Endothelial cell of umbilical vein (primary cell): Measurements from ENCODE around the gene SDC1. TPM values are rescaled to one million over a fixed set of nuclear protein-coding genes. Genes with fewer than 3 reads are reported as not detected.

ENCODE experiments used
- BruUV-seq: library from RNA; stranded (reverse); fragments of 400-500 nt; replicated peaks from 2 replicates; lab custom pipeline; 2021; lab: Mats Ljungman, UMichigan
- CTCF ChIA-PET: fragments of 300-600, 350-600 bp; sonication (Branson Sonifier 250); formaldehyde crosslinking; loops from one replicate; lab custom pipeline; 2021; ENCODE audit warnings: antibody characterized with exemption, inconsistent platforms; lab: Charles Lee
- POLR2A ChIA-PET: fragments of 300-600, 350-600 bp; sonication (Branson Sonifier 250); formaldehyde crosslinking; loops from one replicate; lab custom pipeline; 2021; ENCODE audit warnings: antibody characterized with exemption, inconsistent platforms; lab: Charles Lee
- DNase-seq: peaks from one replicate; pipeline ENCODE4 v3.0.0-alpha.2; 2011; ENCODE audit warnings: low read depth, low spot score
- FAIRE-seq: peaks from 2 replicates; lab custom pipeline; 2011; peaks lifted over from hg19 to GRCh38; lab: Jason Lieb, UNC
- H2AFZ ChIP-seq: 2 replicates; pipeline ENCODE4 v1.6.0; 2012; ENCODE audit warnings: low read depth, low read length, control low read depth, inconsistent platforms
- H3K27ac ChIP-seq: 2 replicates; pipeline ENCODE4 v1.5.1; 2011; ENCODE audit warnings: low read depth, mild to moderate bottlenecking, control low read depth, low read length, moderate library complexity; ENCODE audit not compliant: insufficient read depth
- H3K27me3 ChIP-seq, 2 experiments: 2 replicates each; pipeline versions ENCODE4 v1.6.0 to v1.6.1; 2011; ENCODE audit warnings: low read length in 2 of 2, mixed read lengths in 1 of 2; ENCODE audit not compliant: control insufficient read depth in 2 of 2, insufficient read depth in 2 of 2
- H3K36me3 ChIP-seq, 2 experiments: 2 replicates in 1 of 2; 3 replicates in 1 of 2; pipeline ENCODE4 v1.5.1; 2011; ENCODE audit warnings: low read length in 2 of 2, mild to moderate bottlenecking in 1 of 2, moderate library complexity in 1 of 2; ENCODE audit not compliant: control insufficient read depth in 2 of 2, insufficient read depth in 2 of 2; ENCODE audit errors: extremely low read depth in 1 of 2
- H3K4me1 ChIP-seq: 3 replicates; pipeline ENCODE4 v1.5.1; 2011; ENCODE audit warnings: mild to moderate bottlenecking, low read length; ENCODE audit not compliant: control insufficient read depth, insufficient read depth; ENCODE audit errors: extremely low read depth
- H3K4me2 ChIP-seq: 2 replicates; pipeline ENCODE4 v1.6.1; 2011; ENCODE audit warnings: low read length, control low read depth, mixed read lengths; ENCODE audit not compliant: insufficient read depth
- H3K4me3 ChIP-seq, 3 experiments: fragments of 200-600 bp in 1 of 3; sonication (generic), shearing (Covaris generic) in 1 of 3; replicated peaks in 1 of 3; 2 replicates each; pipeline ENCODE4 v1.5.1; 2011 to 2016; ENCODE audit warnings: control low read depth in 3 of 3, low read length in 3 of 3, mild to moderate bottlenecking in 2 of 3, inconsistent platforms in 1 of 3, low read depth in 1 of 3, moderate library complexity in 1 of 3; ENCODE audit not compliant: insufficient read depth in 1 of 3
- H3K79me2 ChIP-seq: 2 replicates; pipeline ENCODE4 v1.6.0; 2012; ENCODE audit warnings: low read length, inconsistent platforms; ENCODE audit not compliant: control insufficient read depth, insufficient read depth
- H3K9ac ChIP-seq: replicated peaks from 2 replicates; pipeline ENCODE3; 2011; ENCODE audit warnings: low read length, control low read depth; ENCODE audit not compliant: insufficient read depth; ENCODE audit errors: extremely low read depth
- H3K9me1 ChIP-seq: replicated peaks from 3 replicates; pipeline ENCODE4 v1.6.0; 2011; ENCODE audit warnings: mild to moderate bottlenecking, low read length; ENCODE audit not compliant: control insufficient read depth, insufficient read depth; ENCODE audit errors: extremely low read depth
- H3K9me3 ChIP-seq: replicated peaks from 2 replicates; pipeline ENCODE4 v1.5.1; 2012; ENCODE audit warnings: low read length, inconsistent platforms; ENCODE audit not compliant: control insufficient read depth, insufficient read depth
- H4K20me1 ChIP-seq: replicated peaks from 2 replicates; pipeline ENCODE3; 2011; ENCODE audit warnings: mild to moderate bottlenecking, low read length; ENCODE audit not compliant: control insufficient read depth, insufficient read depth; ENCODE audit errors: extremely low read depth
- CTCF ChIP-seq, 2 donors: IDR thresholded peaks; 1 replicate in 1 of 2; 2 replicates in 1 of 2; pipeline ENCODE4 v1.5.1; 2011; ENCODE audit warnings: low read length in 2 of 2, mild to moderate bottlenecking in 2 of 2, moderate library complexity in 2 of 2, control low read depth in 1 of 2, inconsistent platforms in 1 of 2, low read depth in 1 of 2; ENCODE audit not compliant: insufficient read depth in 1 of 2; ENCODE audit errors: extremely low read depth in 1 of 2
- EZH2 ChIP-seq: IDR thresholded peaks from 2 replicates; pipeline ENCODE4 v1.6.1; 2012; ENCODE audit warnings: borderline replicate concordance, low read depth, mild to moderate bottlenecking, moderate library complexity, low read length, inconsistent platforms; ENCODE audit not compliant: severe bottlenecking
- FOS ChIP-seq: IDR thresholded peaks from 2 replicates; pipeline ENCODE4 v1.6.1; 2011; ENCODE audit warnings: mild to moderate bottlenecking, low read length, moderate library complexity, borderline replicate concordance; ENCODE audit not compliant: insufficient read depth
- GATA2 ChIP-seq: IDR thresholded peaks from 2 replicates; pipeline ENCODE4 v1.7.0; 2011; ENCODE audit warnings: low read depth, mild to moderate bottlenecking, moderate library complexity, mixed read lengths, low read length; ENCODE audit not compliant: insufficient read length, insufficient read depth
- JUN ChIP-seq: IDR thresholded peaks from 2 replicates; pipeline ENCODE4 v1.6.1; 2011; ENCODE audit warnings: borderline replicate concordance, low read depth; ENCODE audit not compliant: insufficient read length, insufficient read depth
- MAX ChIP-seq: IDR thresholded peaks from 2 replicates; pipeline ENCODE4 v1.6.1; 2011; ENCODE audit not compliant: insufficient read depth, insufficient read length
- MYC ChIP-seq: IDR thresholded peaks from one replicate; pipeline ENCODE4 v1.6.1; 2011; ENCODE audit warnings: mild to moderate bottlenecking, low read depth, low read length
- POLR2A ChIP-seq: IDR thresholded peaks from 2 replicates; pipeline ENCODE4 v1.6.1; 2012; ENCODE audit warnings: low read depth, mild to moderate bottlenecking, control low read depth, low read length
- POLR2AphosphoS5 ChIP-seq: IDR thresholded peaks from 2 replicates; pipeline ENCODE4 v1.6.1; 2012; ENCODE audit warnings: low read depth, mild to moderate bottlenecking, control low read depth, low read length, moderate library complexity; ENCODE audit not compliant: insufficient read depth
- dilution Hi-C: fragments of 300-500 bp; cut with MboI; formaldehyde crosslinking; loops from one replicate; pipeline ENCODE4 v1.15.0; 2019; ENCODE audit warnings: low sequenced_read_pairs; ENCODE audit not compliant: extremely low pct_ligation_motif_present
- intact Hi-C: fragments of 100-400 bp; cut with micrococcal nuclease; formaldehyde crosslinking; loops from one replicate; pipeline ENCODE4 v1.10.0; 2022
- polyA plus RNA-seq, 4 experiments: library from polyadenylated mRNA; depleted of rRNA in 3 of 4; stranded (reverse) in 3 of 4; unstranded in 1 of 4; fragments of >200 nt; gene quantifications; 2 replicates each; pipeline versions ENCODE4 v1.2.1 to v1.2.3, GENCODE V29; 2011 to 2012; ENCODE audit warnings: missing spikeins in 1 of 4
- total RNA-seq: library from RNA; stranded (reverse); gene quantifications from 2 replicates; pipeline ENCODE4 v1.2.3, GENCODE V29; 2021

Gene SDC1
- total and polyA plus RNA-seq, 2 donors (not counting 3 experiments of a cell fraction or from before 2014, with no cell fraction given): 3.2 to 4.0 TPM

GRCh38 chr2:20176760-20177159 lies 48.2 kb downstream of the SDC1 start:
- Histone ChIP-seq H3K79me2 (no peaks in the 10 kb centered on the region), H3K4me3 (no peak overlapping the region), H3K27ac (no peak overlapping the region), H4K20me1 (no peaks in the 10 kb centered on the region), H3K9me3 (no peaks in the 10 kb centered on the region), H3K4me2 (no peak overlapping the region), H3K9ac (no peak overlapping the region), H2AFZ (no peak overlapping the region), H3K4me1 (no peaks in the 10 kb centered on the region), H3K9me1 (no peaks in the 10 kb centered on the region), H3K27me3 (peaks cover 0 to 3% of the 10 kb centered on the region in 2 experiments), H3K36me3 (no peaks in the 10 kb centered on the region)
- intact Hi-C loops: no loop called here
- TF ChIP-seq POLR2AphosphoS5 (no peak), MAX (no peak), GATA2 (no peak), JUN (no peak), CTCF (IDR thresholded peaks at IDR 0.05; ENCODE audit: extremely low read depth in 1 of 2, insufficient read depth in 1 of 2, low read depth in 1 of 2, low read length in 2 of 2) (no peak), POLR2A (no peak), FOS (no peak), MYC (no peak), EZH2 (no peak)
- dilution Hi-C loops: no loop called here
- CTCF ChIA-PET: interaction anchor here (0.7 to 1.9 kb wide), 2 partner anchors 8 to 41 kb away, joined by 3 to 4 read pairs; no protein-coding TSS in a partner anchor
- POLR2A ChIA-PET: no interaction called here
- no TSS peak for BruUV-seq
- DNase-seq (no peak), FAIRE-seq (no peak)
